MG63 (cell line): ENCODE measurements around the gene FCHSD2. TPM values are rescaled to one million over a fixed set of nuclear protein-coding genes. Genes with fewer than 3 reads are reported as not detected.
"Not testable (repeated sequence)": the region's sequence is repeated elsewhere in the genome, so short reads cannot be mapped to it uniquely, and the experiment has no call there.

Experiments
- DNase-seq: peaks from one replicate; pipeline ENCODE4 v3.0.0-alpha.2; 2020
- H3K27me3 ChIP-seq: fragments of 250-450 bp; sonication (Bioruptor Pico); 2 replicates; pipeline ENCODE4 v1.5.1; 2020; ENCODE audit warnings: mild to moderate bottlenecking, moderate library complexity
- H3K36me3 ChIP-seq: fragments of 250-450 bp; sonication (Bioruptor Pico); 2 replicates; pipeline ENCODE4 v1.5.1; 2020; ENCODE audit warnings: mild to moderate bottlenecking, moderate library complexity
- H3K4me3 ChIP-seq: fragments of 250-450 bp; sonication (Bioruptor Pico); 2 replicates; pipeline ENCODE4 v1.5.1; 2020; ENCODE audit warnings: mild to moderate bottlenecking, moderate library complexity
- H3K9me3 ChIP-seq: fragments of 250-450 bp; sonication (Bioruptor Pico); 2 replicates; pipeline ENCODE4 v1.5.1; 2020; ENCODE audit warnings: mild to moderate bottlenecking, moderate library complexity
- total RNA-seq: library from RNA; depleted of rRNA; stranded (reverse); fragments of >200 nt; shearing (Covaris generic); gene quantifications from 2 replicates; pipeline ENCODE4 v1.2.3, GENCODE V29; 2014; ENCODE audit warnings: low replicate concordance; rRNA removed

FCHSD2 gene
- total RNA-seq, 1 experiment from 2014 or later = 8.2 TPM

- no peaks in the 10 kb centered on the region for H3K27me3 ChIP-seq
- H3K36me3 ChIP-seq = no peaks in the 10 kb centered on the region
- H3K4me3 ChIP-seq = peak within 1 kb of the TSS; percentile 63
- DNase-seq = peak; percentile 90
- H3K9me3 ChIP-seq = no peaks in the 10 kb centered on the region
These were observed 348.4 kb downstream of the FCHSD2 start, which contains the start of gene STARD10 for GRCh38 chr11:72793425-72794367. STARD10 (minus strand) TSS chr11:72794047; CDS start chr11:72781181, 12,866 bp downstream.

DNA sequence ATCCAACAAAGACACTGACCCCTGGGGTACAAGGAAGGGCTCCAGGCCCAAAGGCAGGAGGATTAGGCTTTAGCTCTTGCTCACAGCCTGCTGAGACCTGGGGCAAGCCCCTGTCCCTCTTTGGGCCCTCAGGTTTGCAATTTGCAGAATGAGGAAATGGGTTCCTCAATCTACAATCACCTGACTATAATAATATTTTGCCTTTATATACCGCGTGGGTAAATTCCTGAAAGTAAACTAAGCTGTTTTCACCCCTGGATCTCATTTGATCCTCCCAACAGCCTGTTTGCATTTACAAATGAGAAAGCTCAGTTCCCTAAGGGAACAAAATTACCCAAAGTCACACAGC, 349.1 kb downstream of the FCHSD2 start:
- peak overlapping the region; percentile 63 for H3K4me3 ChIP-seq
- H3K27me3 ChIP-seq = no peaks in the 10 kb centered on the region
- no peak for DNase-seq
- no peaks in the 10 kb centered on the region for H3K36me3 ChIP-seq
- H3K9me3 ChIP-seq = no peaks in the 10 kb centered on the region

- DNase-seq = no peak
- Histone ChIP-seq H3K4me3 (no peak overlapping the region), H3K36me3 (no peaks in the 10 kb centered on the region), H3K27me3 (no peaks in the 10 kb centered on the region), H3K9me3 (no peaks in the 10 kb centered on the region)
These were observed 349.6 kb downstream of the FCHSD2 start for GRCh38 chr11:72792437-72793021.

- DNase-seq, H3K36me3 ChIP-seq, H3K9me3 ChIP-seq, H3K4me3 ChIP-seq, H3K27me3 ChIP-seq: not testable (repeated sequence)
These were observed 350.9 kb downstream of the FCHSD2 start for GRCh38 chr11:72791228-72791627.

- Histone ChIP-seq H3K36me3 (no peaks in the 10 kb centered on the region), H3K4me3 (no peak overlapping the region), H3K27me3 (no peaks in the 10 kb centered on the region), H3K9me3 (no peaks in the 10 kb centered on the region)
- DNase-seq = no peak
These were observed 352.5 kb downstream of the FCHSD2 start for GRCh38 chr11:72789493-72790131.

DNA sequence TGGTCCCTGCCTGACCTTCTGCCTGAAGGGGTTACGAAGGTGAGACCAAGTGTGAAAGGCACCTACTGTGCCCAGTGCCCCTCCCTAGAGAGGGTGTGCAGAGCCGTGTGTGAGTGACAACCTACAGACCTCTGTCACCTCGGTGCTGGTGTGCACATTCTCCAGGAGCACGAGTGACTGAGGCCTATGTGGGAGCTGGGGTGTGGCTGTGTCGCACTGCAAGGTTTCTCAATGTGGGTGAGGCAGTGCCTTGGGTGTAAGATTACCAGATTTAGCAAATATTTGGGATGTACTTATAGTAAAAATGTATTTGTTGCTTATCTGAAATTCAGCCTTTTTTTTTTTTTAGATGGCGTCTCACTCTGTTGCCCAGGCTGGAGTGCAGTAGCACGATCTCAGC, 353.9 kb downstream of the FCHSD2 start:
- H3K4me3 ChIP-seq = no peak overlapping the region
- no peaks in the 10 kb centered on the region for H3K9me3 ChIP-seq
- no peak for DNase-seq
- no peaks in the 10 kb centered on the region for H3K27me3 ChIP-seq
- H3K36me3 ChIP-seq = no peaks in the 10 kb centered on the region

DNA sequence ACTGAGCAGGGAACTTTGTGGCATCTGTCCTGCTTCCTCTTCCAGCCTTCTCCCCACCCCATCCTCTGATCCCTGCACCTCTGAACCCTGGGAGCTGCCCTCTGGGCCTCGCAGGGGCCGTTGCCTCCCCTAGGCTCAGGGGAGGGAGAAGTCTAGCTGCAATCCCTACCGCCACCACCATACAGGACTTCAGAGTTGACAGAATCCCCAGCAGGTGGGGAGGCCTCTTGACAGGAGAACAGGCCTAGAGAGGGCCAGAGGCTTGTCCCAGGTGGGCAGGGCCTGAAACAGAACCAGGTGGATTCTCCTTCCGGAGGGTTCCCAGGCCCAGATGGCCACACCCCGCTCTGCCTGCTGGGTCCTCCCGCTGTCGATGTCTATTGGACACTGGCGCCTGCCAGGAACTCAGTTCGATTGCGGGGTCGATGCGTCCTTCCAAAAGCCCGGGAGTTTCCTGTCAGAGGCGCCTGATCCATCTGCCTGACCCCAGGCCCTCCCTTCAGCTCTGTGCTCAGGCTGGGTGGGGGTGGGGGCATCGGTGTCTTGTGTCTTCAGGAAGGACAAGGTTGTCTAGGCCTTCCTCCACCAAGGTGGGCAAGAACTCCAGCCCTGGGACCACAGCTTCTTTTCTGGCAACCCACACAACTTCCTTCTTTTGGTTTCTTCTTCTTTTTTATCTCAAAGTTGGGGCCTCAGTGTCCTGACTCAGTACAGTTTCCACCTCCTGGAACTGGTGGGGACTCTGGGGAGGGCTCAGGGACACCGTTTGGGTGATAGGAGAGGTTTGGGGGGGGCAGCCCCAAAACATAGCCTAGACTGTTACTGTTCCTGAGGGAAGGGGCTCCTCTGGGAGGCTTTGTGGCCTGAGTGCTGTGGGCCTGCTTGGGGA, 354.7 kb downstream of the FCHSD2 start:
- Histone ChIP-seq H3K27me3 (no peaks in the 10 kb centered on the region), H3K36me3 (no peaks in the 10 kb centered on the region), H3K9me3 (no peaks in the 10 kb centered on the region), H3K4me3 (no peak overlapping the region)
- no peak for DNase-seq

Other genes with a start within 250 kb of the FCHSD2 start
- 0.15 and 1.3 TPM in 2 replicates for gene P2RY2, start 76.0 kb upstream of the FCHSD2 start, total RNA-seq
- gene P2RY6, start 130.0 kb upstream of the FCHSD2 start, total RNA-seq = 6.7 and 23.4 TPM in 2 replicates
- gene ARHGEF17, start 166.0 kb upstream of the FCHSD2 start, total RNA-seq = 4.7 and 10.9 TPM in 2 replicates
- gene RELT, start 234.1 kb upstream of the FCHSD2 start, total RNA-seq = 3.2 and 5.0 TPM in 2 replicates